HL-60/S4 treated with phorbol 12-myristate 13-acetate at 8.2 ng/mL for 4 days and 3 days (cell line): ENCODE measurements around the gene LYZL4.

Source experiments
- in situ Hi-C: fragments of 300-500 bp; cut with MboI; formaldehyde crosslinking; loops from 2 replicates; pipeline ENCODE4 v1.15.0; 2022; ENCODE audit warnings: low sequenced_read_pairs

Gene LYZL4

DNA sequence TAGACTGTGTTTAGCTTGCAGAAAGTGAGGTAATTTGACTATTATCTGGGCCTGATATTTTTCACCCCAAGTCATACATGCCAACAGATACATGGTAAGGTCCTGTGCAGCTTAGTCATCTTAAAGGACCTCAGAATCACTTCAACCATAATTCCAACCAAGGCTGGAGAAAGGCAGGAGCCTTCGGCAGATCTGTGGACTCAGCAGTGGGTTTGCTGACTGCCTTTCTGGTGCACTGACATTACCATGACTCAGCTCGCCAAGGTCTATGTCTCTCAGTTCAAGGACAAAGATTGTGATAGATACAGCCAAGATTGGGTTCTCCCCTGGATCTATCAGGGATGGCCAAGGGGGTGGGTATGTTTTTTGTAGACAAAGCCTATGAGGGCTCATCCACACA is 32.7 kb downstream of the LYZL4 start:
- in situ Hi-C loops = no loop called here

DNA sequence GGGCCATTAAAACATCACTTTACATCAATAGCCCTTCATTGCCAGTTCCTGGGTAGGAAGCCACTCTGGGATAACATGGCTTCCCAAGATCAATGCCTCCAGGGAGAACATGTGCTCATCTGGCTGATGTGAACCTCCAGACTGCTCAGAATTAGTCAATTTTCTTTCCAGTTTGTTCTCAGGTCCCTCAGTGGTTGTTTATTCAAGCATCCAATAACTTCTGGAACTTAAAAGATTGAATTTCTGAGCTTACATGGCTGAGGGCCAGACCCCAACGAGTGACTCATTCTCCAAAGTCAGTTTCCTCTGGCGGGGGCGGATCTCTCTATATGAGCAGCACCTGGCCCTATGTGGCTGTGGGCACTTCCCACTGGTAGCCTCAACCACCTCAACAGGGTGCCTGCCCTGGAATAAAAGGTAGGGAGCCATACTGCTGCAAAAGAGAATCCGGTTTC is 34.0 kb downstream of the LYZL4 start:
- in situ Hi-C loops = no loop called here

DNA sequence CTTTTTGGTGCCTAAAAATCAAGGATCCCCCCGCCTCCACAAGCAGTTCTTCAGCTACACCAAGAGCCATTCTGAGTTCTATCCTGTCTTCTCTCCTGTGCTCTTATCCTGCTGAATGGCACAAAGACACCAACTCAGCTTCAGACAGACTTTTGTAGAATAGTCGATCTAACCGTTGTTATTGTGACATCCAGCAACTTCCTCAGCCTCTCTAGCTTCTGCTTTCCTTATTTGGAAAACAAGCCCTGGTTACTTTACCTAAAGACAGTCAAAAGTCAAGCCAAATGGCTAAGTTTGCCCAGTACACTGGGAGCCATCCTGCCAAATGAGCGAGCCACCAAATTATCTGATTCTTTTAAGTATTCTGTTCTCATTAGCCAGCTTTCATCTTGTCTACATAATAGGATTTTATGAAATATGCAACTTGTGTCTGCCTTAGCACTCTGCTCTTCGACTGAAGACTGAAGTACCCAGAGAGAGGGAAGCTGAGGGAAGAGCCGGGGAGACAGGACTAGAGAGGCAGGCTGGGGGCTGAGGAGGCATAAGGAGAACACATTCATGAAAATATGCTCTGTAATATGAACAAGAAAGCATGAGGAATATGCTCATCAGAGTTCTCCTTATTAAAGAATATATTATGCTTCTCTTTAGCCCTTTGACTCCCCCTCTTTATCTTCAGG is 35.1 kb downstream of the LYZL4 start:
- in situ Hi-C loops = no loop called here

DNA sequence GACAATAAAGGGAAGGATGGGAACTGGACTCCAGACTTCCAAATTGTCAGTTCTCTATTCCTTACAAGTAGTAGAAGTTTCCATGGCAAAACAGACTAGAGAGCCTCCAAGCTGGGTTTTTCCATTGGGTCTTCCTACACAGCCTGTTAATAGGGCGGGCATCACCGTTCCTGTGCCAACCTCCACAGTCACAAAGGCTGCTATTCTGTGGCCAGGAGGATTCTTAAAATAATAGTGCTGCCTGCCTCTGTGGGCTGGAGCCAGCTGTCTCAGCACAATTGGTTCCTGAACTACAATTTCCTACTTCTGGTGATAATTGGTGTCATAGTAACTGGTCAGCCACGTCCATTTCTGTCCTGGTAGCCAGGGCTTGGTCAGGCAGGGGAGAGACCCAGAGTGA is 38.6 kb downstream of the LYZL4 start:
- in situ Hi-C loops = no loop called here

DNA sequence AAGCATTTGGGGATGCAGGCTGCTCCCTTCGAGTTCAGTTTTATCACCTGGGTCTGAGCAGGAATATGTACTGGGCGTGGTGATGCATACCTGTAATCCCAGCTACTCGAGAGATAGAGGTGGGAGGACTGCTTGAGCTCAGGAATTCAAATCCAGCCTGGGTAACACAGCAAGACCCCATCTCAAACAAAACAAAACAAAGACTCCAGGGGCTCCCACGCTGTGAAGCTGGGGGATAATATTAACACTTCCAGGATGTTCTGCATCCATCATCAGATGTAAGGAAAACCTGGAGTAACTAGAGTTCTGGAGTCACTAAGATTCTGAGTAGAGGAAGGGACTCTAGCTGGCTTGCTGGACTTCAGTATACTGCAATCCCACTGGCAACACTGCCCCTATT is 40.6 kb downstream of the LYZL4 start:
- in situ Hi-C loops = no loop called here

DNA sequence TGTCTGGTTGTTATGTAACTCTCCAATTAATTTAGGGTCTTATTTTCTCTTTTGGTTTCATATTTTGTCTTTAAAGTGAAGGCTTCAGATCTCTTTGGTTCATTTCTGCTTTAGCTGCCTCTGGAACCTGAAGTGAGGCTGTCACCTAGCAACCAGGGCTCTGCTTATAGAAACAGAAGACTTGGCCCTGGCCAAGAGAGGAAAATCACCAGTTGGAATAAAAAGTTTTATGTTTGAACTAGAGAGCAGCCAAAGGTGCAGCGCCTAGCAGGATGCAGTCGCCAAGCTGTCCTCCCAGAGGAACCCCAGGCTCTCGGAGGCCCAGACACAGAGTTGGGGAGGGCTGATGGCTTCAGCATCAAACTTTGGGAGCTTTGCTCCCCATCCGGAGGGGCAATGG is 41.1 kb downstream of the LYZL4 start:
- in situ Hi-C loops = no loop called here

DNA sequence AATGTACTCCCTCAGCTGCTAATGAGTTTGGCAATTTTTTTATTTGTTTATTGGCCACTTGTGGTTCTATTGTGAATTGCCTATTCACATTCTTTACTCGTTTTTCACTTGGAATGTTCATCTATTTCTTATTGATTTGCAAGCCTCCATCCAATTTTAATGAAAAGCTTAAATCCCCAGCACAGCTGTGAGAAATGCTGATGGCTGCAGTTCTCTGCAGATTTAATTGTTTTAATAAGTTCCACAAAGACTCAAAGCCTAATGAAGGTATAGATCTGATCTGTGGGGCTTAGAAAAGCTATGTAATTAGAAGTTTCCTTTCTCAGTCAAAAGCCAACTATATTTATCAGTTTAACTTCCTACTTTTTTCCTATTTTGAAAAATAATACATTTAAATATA is 41.5 kb downstream of the LYZL4 start:
- in situ Hi-C loops = no loop called here

DNA sequence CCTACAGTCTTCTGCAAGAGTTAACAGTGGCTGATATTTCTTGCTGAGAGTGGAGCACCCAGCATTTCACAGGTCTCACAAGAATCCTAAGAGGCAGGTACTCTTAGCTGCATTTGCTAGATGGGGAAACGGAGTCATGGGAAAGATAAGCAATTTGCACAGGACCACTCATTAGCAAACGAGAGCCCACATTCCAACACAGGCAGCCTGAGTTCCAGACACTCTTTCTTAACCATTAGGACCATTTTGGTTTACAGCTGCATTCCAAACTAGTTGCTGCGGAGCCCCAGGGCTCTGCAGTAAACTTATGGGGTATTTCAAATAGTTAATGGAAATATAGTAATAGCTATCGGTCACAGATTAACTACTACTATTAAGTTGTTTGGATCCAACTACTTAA is 42.5 kb downstream of the LYZL4 start:
- in situ Hi-C loops = no loop called here

DNA sequence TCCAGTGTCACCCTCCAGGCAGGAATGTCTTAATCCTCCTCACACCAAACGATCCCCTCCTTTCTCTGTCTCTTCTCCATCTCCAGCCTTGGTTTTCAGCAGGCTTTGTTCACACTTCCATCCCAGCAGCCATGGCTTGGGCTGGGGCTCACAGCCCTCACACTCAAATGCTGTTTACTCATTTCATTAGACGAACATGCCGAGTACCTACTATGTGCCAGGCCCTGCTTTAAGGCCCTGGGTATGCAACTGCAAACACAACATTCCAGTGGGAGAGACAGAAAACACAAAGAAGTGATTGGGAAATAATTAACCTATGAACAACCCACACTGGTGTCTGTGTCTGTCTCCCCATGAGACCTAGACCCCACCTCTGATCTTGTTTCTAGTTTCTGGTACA is 43.9 kb downstream of the LYZL4 start:
- in situ Hi-C loops = no loop called here

DNA sequence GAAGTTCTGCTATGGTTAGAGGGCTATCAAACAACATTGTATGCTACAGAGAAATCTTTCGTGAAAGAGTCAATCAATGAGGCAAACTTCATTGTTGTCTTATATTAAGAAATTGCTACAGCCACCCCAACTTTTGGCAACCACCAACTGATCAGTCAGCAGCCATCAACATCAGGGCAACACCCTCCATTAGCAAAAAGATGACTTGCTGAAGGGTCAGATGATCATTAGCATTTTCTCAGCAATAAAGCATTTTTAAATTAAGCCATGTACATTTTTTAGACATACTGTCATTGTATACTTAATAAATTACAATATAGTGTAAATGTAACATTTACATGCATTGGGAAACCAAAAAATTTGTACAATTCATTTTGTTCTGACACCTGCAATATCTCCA is 53.1 kb downstream of the LYZL4 start:
- in situ Hi-C loops = no loop called here

DNA sequence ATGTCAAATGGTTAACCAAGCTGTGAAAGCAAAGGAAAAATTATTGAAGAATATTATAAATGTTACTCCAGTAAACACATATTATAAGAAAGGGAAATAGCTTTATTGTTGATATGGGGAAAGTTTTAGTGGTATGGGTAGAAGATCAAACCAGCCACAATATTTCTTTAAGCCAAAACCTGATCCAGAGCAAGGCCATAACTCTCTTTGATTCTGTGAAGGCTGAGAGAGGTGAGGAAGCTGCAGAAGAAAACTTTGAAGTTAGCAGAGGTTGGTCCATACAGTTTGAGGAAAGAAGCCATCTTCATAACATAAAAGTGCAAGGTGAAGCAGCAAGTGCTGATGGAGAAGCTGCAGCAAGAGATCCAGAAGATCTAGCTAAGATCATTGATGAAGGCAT is 54.8 kb downstream of the LYZL4 start:
- in situ Hi-C loops = no loop called here

DNA sequence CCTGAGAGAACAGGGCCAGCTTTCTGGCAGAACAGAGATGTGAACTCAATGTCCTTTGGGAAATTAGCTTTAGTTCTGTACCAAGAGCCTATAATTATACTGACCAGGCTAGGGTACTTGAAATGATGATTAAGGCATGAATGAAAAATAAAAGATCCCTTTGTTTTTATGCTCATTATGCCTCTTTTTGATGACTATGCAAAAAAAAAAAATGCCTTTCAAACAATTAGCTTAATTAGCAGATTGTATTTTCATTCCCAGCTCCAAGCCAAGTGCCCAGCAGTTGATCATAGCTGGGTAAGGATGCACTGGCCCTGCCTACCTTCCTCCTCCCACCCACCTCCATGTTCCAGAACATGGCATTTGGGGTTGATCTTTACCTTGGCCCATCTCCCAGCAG is 56.8 kb downstream of the LYZL4 start:
- in situ Hi-C loops = no loop called here

DNA sequence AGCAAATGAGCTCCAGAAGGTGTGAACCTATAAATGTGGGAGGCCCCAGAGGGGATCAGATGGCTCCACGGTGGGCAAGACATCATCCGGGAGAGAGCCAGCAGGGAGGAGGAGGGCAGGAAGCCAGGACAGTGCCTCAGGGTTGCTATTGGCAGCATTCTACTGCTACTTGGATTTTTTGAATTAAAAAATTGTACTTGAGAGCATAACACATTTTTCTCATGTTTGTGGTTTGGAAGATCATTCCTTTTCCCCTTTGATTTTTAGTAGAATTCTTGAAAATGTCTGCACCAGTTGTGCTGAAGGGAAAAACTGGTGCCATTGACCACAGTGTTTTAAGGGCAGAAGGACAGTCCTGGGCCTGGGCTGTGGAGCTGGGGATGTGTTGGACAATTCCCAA is 59.2 kb downstream of the LYZL4 start:
- in situ Hi-C loops = no loop called here

DNA sequence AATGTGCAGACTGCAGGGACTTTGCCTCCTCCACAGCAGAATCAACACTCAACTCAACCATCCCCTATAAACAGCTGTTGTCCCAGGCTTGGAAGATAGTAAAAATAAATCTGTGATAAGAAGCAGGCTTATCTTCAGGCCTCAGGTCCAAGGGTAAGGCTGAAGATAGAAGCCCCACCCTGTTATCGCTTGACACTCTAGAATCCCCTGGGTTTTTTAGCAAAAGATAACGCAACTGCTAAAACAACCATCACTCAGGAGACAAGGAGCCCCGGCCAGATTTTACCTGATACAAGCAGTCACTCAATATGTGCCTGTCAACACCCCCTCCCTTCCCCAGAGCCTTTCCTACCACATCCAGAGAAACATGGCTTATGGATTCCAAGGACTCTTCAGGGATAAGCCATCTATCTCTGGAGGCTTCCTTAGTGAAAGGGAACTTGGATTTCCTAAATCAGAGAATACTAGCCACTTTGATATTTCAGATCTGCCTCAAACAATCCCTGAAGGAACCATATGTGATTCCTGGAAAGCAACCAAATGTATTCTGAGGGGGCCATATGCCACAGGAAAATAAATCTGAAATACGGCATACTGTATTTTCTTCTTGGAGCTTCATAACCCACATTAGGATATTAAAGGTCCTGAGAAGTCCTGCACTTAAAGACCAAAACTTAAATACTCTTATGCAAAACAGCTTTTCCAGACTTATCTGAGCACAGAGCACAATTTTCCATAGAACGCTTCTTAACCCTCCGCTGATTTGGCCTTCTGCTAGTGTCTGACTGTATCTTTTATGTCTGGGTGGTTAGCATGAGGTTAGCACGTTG is 60.4 kb downstream of the LYZL4 start:
- in situ Hi-C loops = no loop called here

DNA sequence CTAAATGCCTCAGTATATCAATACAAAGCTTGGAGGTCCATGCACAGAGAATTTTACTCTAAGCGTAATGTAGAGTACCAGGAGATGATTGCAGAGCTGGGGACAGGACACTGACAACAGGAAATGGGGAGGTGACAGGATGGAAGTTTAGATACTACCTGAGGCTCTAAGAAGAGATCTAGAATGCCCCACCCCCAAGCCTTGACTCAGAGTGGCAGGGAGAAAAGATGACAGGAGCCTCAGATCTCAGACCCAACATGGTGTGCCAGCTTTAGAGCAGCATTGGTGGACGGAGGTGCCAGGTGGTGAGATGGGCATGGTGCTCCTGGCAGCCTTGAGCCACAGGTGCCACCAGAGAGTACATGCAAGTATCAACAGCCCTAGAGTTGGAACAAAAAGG is 62.5 kb downstream of the LYZL4 start:
- in situ Hi-C loops = no loop called here
